D721Med (cell line): ENCODE data around the gene SMIM10L1.

ENCODE experiments used
- DNase-seq: peaks from one replicate; pipeline ENCODE4 v3.0.0; 2011; ENCODE audit warnings: low spot score; ENCODE audit not compliant: insufficient read length
- FAIRE-seq: peaks from 2 replicates; lab custom pipeline; 2011; peaks lifted over from hg19 to GRCh38; lab: Jason Lieb, UNC
- TF ChIP-seq, protein P1 (sequence below): IDR thresholded peaks from 2 replicates; pipeline ENCODE4 v1.5.1; 2012; ENCODE audit warnings: mild to moderate bottlenecking, control low read depth; ENCODE audit not compliant: insufficient read depth; ENCODE audit errors: missing control alignments

SMIM10L1 gene

GRCh38 chr12:11143352-11143751, 27.6 kb upstream of the SMIM10L1 start:
- no peak for DNase-seq
- no peak for FAIRE-seq
- TF ChIP-seq, protein P1, sequence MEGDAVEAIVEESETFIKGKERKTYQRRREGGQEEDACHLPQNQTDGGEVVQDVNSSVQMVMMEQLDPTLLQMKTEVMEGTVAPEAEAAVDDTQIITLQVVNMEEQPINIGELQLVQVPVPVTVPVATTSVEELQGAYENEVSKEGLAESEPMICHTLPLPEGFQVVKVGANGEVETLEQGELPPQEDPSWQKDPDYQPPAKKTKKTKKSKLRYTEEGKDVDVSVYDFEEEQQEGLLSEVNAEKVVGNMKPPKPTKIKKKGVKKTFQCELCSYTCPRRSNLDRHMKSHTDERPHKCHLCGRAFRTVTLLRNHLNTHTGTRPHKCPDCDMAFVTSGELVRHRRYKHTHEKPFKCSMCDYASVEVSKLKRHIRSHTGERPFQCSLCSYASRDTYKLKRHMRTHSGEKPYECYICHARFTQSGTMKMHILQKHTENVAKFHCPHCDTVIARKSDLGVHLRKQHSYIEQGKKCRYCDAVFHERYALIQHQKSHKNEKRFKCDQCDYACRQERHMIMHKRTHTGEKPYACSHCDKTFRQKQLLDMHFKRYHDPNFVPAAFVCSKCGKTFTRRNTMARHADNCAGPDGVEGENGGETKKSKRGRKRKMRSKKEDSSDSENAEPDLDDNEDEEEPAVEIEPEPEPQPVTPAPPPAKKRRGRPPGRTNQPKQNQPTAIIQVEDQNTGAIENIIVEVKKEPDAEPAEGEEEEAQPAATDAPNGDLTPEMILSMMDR: no peak

DNA sequence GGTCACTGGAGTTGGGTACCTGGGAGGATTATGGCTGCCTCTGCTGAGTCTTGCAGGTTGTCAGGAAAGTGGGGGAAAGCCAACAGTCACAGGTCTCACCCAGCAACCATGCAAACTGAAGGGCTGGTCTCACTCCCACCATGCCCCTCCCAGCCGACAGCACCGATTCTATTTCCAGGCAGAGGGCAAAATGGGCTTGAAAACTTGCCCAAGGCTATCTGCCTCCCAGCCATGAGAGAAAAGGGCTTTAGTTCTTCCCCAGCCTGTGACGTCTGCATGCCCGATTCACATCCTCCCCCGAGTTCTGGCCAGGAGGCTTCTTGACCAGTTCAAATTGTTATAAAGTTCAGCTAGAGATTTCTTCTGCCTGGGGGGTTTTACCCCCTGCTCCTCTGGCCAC, 26.7 kb upstream of the SMIM10L1 start:
- DNase-seq (no peak), FAIRE-seq (no peak)
- TF ChIP-seq, protein P1: no peak

- no peak for DNase-seq
- FAIRE-seq: no peak
- TF ChIP-seq, protein P1: no peak
Measured at GRCh38 chr12:11147420-11147819, 23.6 kb upstream of the SMIM10L1 start.

DNA sequence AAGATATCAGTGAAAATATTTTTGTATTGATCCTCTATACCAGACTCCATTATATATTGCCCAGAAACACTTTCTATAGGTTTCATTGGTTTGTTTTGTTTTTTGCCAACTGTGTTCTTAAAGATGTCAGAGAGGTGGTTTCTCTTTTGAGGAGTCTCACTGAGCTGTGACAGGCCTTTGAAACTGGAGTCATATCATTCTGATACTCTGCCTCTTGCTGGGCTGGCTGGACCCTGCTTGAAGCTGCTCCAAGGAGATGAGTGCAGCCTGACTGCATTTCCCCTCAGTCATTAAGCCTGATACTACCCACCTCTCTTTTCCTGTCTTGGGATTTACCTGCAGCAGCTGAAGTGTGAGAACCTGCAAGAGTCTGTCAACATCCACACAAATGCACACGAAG, 20.2 kb upstream of the SMIM10L1 start:
- DNase-seq (no peak), FAIRE-seq (no peak)
- TF ChIP-seq, protein P1: no peak

DNA sequence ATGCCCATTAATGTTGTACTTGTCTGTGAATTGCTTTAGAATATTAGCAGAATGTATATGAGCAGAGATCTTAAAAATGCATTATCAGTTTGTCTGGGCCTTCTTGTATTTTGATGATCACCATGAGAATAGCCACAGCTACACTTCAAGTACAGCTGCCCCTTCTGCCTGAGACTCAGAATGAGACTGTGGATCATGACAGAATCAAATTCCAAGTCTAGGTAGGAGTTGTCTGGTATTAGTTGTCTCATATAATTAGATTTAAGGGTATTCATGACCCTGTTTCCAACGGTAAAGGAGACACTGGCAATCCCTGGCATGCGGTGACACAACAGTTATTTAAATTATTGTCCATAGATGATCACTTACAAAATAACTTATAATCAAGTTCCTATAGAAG, 18.3 kb upstream of the SMIM10L1 start:
- TF ChIP-seq, protein P1: no peak
- FAIRE-seq: no peak
- DNase-seq: no peak

- FAIRE-seq (no peak), DNase-seq (no peak)
- TF ChIP-seq, protein P1: no peak
Measured at GRCh38 chr12:11154400-11154925, 16.5 kb upstream of the SMIM10L1 start.

DNA sequence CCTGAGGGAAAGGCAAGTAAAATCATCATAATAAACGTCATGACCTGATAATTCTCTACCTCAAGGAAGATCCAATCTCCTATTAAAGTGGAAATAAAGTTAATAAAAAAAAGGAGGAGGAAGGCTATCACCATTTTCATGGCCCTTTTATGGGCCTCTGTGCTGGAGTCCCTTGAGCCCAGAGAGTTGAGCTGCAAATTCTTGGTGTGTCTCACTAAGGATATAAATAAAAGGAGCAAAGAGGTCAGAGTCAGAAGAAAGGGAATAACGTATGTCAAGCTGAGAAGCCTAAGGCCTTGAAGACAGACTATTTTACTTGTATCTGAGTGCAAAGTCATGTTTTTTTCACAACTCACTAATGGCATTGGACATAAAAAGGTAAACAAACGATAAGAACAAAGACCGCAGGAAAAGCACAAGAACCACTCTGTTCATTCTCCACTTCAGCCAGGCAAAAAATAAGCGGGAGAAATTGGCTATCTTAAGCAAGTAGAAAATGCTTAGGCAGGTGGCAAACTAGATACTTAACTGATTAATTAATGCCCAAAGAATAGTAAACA, 12.0 kb upstream of the SMIM10L1 start:
- DNase-seq (no peak), FAIRE-seq (no peak)
- TF ChIP-seq, protein P1: no peak
